HepG2 (cell line): Measurements from ENCODE around the gene MADD.

Experiments used
- CBX1 ChIP-seq: IDR thresholded peaks from one replicate; pipeline ENCODE4 v1.6.1; 2016; ENCODE audit warnings: antibody characterized with exemption, low read depth
- JUNB ChIP-seq: sonication (generic); formaldehyde crosslinking; IDR thresholded peaks from 2 replicates; pipeline ENCODE4 v1.8.0; 2022; ENCODE audit warnings: missing genetic modification reagents, mild to moderate bottlenecking, borderline replicate concordance
- KAT2B ChIP-seq: fragments of 150-350 bp; IDR thresholded peaks from 2 replicates; pipeline ENCODE4 v1.6.1; 2014; ENCODE audit warnings: low read depth, low read length, borderline replicate concordance
- MTA3 ChIP-seq: sonication (generic); formaldehyde crosslinking; IDR thresholded peaks from 2 replicates; pipeline ENCODE4 v1.4.0; 2020; ENCODE audit warnings: missing genetic modification reagents
- NR2F6 ChIP-seq, 2 experiments: IDR thresholded peaks; 2 replicates each; pipeline ENCODE4 v1.6.1; 2016; ENCODE audit warnings: antibody characterized with exemption in 1 of 2, mild to moderate bottlenecking in 1 of 2
- PHF5A ChIP-seq: IDR thresholded peaks from one replicate; pipeline ENCODE4 v1.6.1; 2018; ENCODE audit warnings: low read depth, missing genetic modification reagents; ENCODE audit not compliant: unreplicated experiment
- RFX5 ChIP-seq: IDR thresholded peaks from 2 replicates; pipeline ENCODE4 v1.6.1; 2011; ENCODE audit warnings: low read depth, low read length, improper control_type of control experiment
- SALL1 ChIP-seq: sonication (generic); formaldehyde crosslinking; IDR thresholded peaks from 2 replicates; pipeline ENCODE4 v1.8.0; 2022; ENCODE audit warnings: mild to moderate bottlenecking, missing genetic modification reagents
- SP140L ChIP-seq: sonication (generic); formaldehyde crosslinking; IDR thresholded peaks from 2 replicates; pipeline ENCODE4 v1.4.0; 2020; ENCODE audit warnings: missing genetic modification reagents, borderline replicate concordance
- TAF1 ChIP-seq: sonication (generic); formaldehyde crosslinking; IDR thresholded peaks from 2 replicates; pipeline ENCODE4 v1.4.0; 2020; ENCODE audit warnings: missing genetic modification reagents
- TF ChIP-seq, protein P1 (sequence below): sonication (generic); formaldehyde crosslinking; IDR thresholded peaks from 2 replicates; pipeline ENCODE4 v1.8.0; 2022; ENCODE audit warnings: mild to moderate bottlenecking, missing genetic modification reagents
- TF ChIP-seq, protein P2 (sequence below): sonication (generic); formaldehyde crosslinking; IDR thresholded peaks from 2 replicates; pipeline ENCODE4 v1.5.0; 2020; ENCODE audit warnings: mild to moderate bottlenecking, missing genetic modification reagents, moderate library complexity
- TF ChIP-seq, protein P3 (sequence below): sonication (generic); formaldehyde crosslinking; IDR thresholded peaks from 2 replicates; pipeline ENCODE4 v1.4.0; 2020; ENCODE audit warnings: mild to moderate bottlenecking, missing genetic modification reagents

DNA sequence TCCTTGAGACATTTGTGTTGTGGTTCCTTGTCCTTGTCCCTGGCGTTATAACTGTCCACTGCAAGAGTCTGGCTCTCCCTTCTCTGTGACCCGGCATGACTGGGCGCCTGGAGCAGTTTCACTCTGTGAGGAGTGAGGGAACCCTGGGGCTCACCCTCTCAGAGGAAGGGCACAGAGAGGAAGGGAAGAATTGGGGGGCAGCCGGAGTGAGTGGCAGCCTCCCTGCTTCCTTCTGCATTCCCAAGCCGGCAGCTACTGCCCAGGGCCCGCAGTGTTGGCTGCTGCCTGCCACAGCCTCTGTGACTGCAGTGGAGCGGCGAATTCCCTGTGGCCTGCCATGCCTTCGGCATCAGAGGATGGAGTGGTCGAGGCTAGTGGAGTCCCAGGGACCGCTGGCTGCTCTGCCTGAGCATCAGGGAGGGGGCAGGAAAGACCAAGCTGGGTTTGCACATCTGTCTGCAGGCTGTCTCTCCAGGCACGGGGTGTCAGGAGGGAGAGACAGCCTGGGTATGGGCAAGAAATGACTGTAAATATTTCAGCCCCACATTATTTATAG, 59.6 kb downstream of the MADD start:
- TF ChIP-seq, protein P1, sequence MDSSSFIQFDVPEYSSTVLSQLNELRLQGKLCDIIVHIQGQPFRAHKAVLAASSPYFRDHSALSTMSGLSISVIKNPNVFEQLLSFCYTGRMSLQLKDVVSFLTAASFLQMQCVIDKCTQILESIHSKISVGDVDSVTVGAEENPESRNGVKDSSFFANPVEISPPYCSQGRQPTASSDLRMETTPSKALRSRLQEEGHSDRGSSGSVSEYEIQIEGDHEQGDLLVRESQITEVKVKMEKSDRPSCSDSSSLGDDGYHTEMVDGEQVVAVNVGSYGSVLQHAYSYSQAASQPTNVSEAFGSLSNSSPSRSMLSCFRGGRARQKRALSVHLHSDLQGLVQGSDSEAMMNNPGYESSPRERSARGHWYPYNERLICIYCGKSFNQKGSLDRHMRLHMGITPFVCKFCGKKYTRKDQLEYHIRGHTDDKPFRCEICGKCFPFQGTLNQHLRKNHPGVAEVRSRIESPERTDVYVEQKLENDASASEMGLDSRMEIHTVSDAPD (CRISPR knock-in tag): no peak
- TF ChIP-seq KAT2B (no peak), NR2F6 (IDR thresholded peaks at IDR 0.05) (no peak), NR2F6 (CRISPR knock-in tag; IDR thresholded peaks at IDR 0.05) (no peak), PHF5A (CRISPR knock-in tag) (no peak), MTA3 (CRISPR knock-in tag) (no peak), CBX1 (no peak), SP140L (no peak), SALL1 (CRISPR knock-in tag) (no peak), TAF1 (CRISPR knock-in tag) (no peak), RFX5 (no peak), JUNB (CRISPR knock-in tag) (no peak)
- TF ChIP-seq, protein P2, sequence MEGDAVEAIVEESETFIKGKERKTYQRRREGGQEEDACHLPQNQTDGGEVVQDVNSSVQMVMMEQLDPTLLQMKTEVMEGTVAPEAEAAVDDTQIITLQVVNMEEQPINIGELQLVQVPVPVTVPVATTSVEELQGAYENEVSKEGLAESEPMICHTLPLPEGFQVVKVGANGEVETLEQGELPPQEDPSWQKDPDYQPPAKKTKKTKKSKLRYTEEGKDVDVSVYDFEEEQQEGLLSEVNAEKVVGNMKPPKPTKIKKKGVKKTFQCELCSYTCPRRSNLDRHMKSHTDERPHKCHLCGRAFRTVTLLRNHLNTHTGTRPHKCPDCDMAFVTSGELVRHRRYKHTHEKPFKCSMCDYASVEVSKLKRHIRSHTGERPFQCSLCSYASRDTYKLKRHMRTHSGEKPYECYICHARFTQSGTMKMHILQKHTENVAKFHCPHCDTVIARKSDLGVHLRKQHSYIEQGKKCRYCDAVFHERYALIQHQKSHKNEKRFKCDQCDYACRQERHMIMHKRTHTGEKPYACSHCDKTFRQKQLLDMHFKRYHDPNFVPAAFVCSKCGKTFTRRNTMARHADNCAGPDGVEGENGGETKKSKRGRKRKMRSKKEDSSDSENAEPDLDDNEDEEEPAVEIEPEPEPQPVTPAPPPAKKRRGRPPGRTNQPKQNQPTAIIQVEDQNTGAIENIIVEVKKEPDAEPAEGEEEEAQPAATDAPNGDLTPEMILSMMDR (CRISPR knock-in tag): no peak
- TF ChIP-seq, protein P3, sequence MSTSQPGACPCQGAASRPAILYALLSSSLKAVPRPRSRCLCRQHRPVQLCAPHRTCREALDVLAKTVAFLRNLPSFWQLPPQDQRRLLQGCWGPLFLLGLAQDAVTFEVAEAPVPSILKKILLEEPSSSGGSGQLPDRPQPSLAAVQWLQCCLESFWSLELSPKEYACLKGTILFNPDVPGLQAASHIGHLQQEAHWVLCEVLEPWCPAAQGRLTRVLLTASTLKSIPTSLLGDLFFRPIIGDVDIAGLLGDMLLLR (CRISPR knock-in tag): no peak
